SU-DHL-6 (cell line): Measurements from ENCODE around the gene SYT9.

Source experiments
- H2AFZ ChIP-seq: fragments of 200-600 bp; sonication (generic); 2 replicates; pipeline ENCODE4 v1.6.1; 2014; ENCODE audit warnings: low read depth, mild to moderate bottlenecking, moderate library complexity, mixed read lengths, antibody characterized with exemption, low read length; ENCODE audit not compliant: severe bottlenecking
- H3F3A ChIP-seq: fragments of 200-600 bp; shearing (Covaris generic); 2 replicates; pipeline ENCODE4 v1.6.0; 2016; ENCODE audit warnings: antibody characterized with exemption, mild to moderate bottlenecking; ENCODE audit not compliant: insufficient read depth
- H3K27ac ChIP-seq: fragments of 200-600 bp; sonication (generic); 2 replicates; pipeline ENCODE4 v1.5.1; 2016; ENCODE audit warnings: low read depth, mild to moderate bottlenecking, low read length, moderate library complexity, mixed read lengths
- H3K27me3 ChIP-seq: fragments of 200-600 bp; sonication (generic), shearing (Covaris generic); 2 replicates; pipeline ENCODE4 v1.6.0; 2014; ENCODE audit warnings: mild to moderate bottlenecking, low read length
- H3K36me3 ChIP-seq: fragments of 200-600 bp; sonication (generic); 2 replicates; pipeline ENCODE4 v1.6.1; 2014; ENCODE audit warnings: mild to moderate bottlenecking, low read length, mixed read lengths
- H3K4me2 ChIP-seq: fragments of 300-600, 200-600 bp; shearing (Covaris generic), sonication (generic); 2 replicates; pipeline ENCODE4 v1.6.0; 2014; ENCODE audit warnings: low read length, low read depth, mild to moderate bottlenecking; ENCODE audit not compliant: poor library complexity, severe bottlenecking
- H3K4me3 ChIP-seq: fragments of 200-600 bp; sonication (generic); 2 replicates; pipeline ENCODE4 v1.5.1; 2014; ENCODE audit warnings: antibody characterized with exemption, low read length, mild to moderate bottlenecking, mixed read lengths; ENCODE audit not compliant: insufficient read depth, poor library complexity, severe bottlenecking
- H3K79me2 ChIP-seq: fragments of 200-600 bp; sonication (generic); 2 replicates; pipeline ENCODE4 v1.6.1; 2014; ENCODE audit warnings: mild to moderate bottlenecking, low read length, moderate library complexity; ENCODE audit not compliant: insufficient read depth
- H3K9ac ChIP-seq: fragments of 200-600 bp; sonication (generic); 2 replicates; pipeline ENCODE4 v1.7.0; 2014; ENCODE audit warnings: mild to moderate bottlenecking, low read length
- H3K9me2 ChIP-seq: fragments of 200-600 bp; sonication (generic); replicated peaks from 2 replicates; pipeline ENCODE4 v1.6.1; 2014; ENCODE audit warnings: low read length; ENCODE audit not compliant: insufficient read depth
- H3K9me3 ChIP-seq: fragments of 200-600 bp; sonication (generic); 2 replicates; pipeline ENCODE4 v1.6.1; 2014; ENCODE audit warnings: low read length, mixed read lengths; ENCODE audit not compliant: insufficient read depth
- H4K20me1 ChIP-seq: fragments of 200-600 bp; sonication (generic); 2 replicates; pipeline ENCODE4 v1.6.1; 2014; ENCODE audit warnings: low read depth, mild to moderate bottlenecking, antibody characterized with exemption, low read length, moderate library complexity, mixed read lengths
- CTCF ChIP-seq: fragments of 200-600 bp; sonication (generic); IDR thresholded peaks from one replicate; pipeline ENCODE4 v1.5.1; 2017; ENCODE audit warnings: antibody characterized with exemption, mild to moderate bottlenecking, low read length, moderate library complexity; ENCODE audit not compliant: insufficient read depth, poor library complexity, severe bottlenecking
- EZH2phosphoT487 ChIP-seq: fragments of 200-600 bp; sonication (generic), shearing (Covaris generic); conservative IDR thresholded peaks from 2 replicates; pipeline ENCODE4 v1.6.1; 2018; ENCODE audit warnings: mild to moderate bottlenecking, antibody characterized with exemption, low read length, moderate library complexity, mixed read lengths

Gene SYT9

GRCh38 chr11:7442588-7443215, 191.0 kb downstream of the SYT9 start:
- TF ChIP-seq CTCF, result peak; percentile 99
- no peak for TF ChIP-seq EZH2phosphoT487

GRCh38 chr11:7444091-7444981, 192.6 kb downstream of the SYT9 start:
- no peak overlapping the region for H3K9ac ChIP-seq
- H3K4me2 ChIP-seq, result no peak overlapping the region
- TF ChIP-seq CTCF, result no peak
- TF ChIP-seq EZH2phosphoT487, result no peak
- no peak overlapping the region for H2AFZ ChIP-seq
- H3K36me3 ChIP-seq, result no peaks in the 10 kb centered on the region
- no peak overlapping the region for H3K27ac ChIP-seq
- H3K9me2 ChIP-seq, result no peaks in the 10 kb centered on the region
- H3K9me3 ChIP-seq, result no peaks in the 10 kb centered on the region
- H3K4me3 ChIP-seq, result no peak overlapping the region
- no peaks in the 10 kb centered on the region for H3K27me3 ChIP-seq
- H3K79me2 ChIP-seq, result no peaks in the 10 kb centered on the region
- H3F3A ChIP-seq, result no peaks in the 10 kb centered on the region
- no peaks in the 10 kb centered on the region for H4K20me1 ChIP-seq

More at GRCh38 chr11:7442588-7443215, 191.0 kb downstream of the SYT9 start:
- no peaks in the 10 kb centered on the region for H3K79me2 ChIP-seq
- no peaks in the 10 kb centered on the region for H3K27me3 ChIP-seq
- H3K36me3 ChIP-seq, result no peaks in the 10 kb centered on the region
- H3K9me3 ChIP-seq, result no peaks in the 10 kb centered on the region
- no peaks in the 10 kb centered on the region for H3F3A ChIP-seq
- H3K4me3 ChIP-seq, result no peak overlapping the region
- no peak overlapping the region for H3K27ac ChIP-seq
- no peak overlapping the region for H2AFZ ChIP-seq
- no peak overlapping the region for H3K4me2 ChIP-seq
- H4K20me1 ChIP-seq, result no peaks in the 10 kb centered on the region
- H3K9ac ChIP-seq, result no peak overlapping the region
- H3K9me2 ChIP-seq, result no peaks in the 10 kb centered on the region

- Histone ChIP-seq H3K4me2 (no peak overlapping the region), H3K79me2 (no peaks in the 10 kb centered on the region)
- TF ChIP-seq EZH2phosphoT487 (no peak), CTCF (no peak)
Measured at GRCh38 chr11:7445564-7445963, 193.9 kb downstream of the SYT9 start.

More at GRCh38 chr11:7445564-7445963, 193.9 kb downstream of the SYT9 start:
- Histone ChIP-seq H2AFZ (no peak overlapping the region), H3K9me2 (no peaks in the 10 kb centered on the region), H3K9ac (no peak overlapping the region), H4K20me1 (no peaks in the 10 kb centered on the region), H3K36me3 (no peaks in the 10 kb centered on the region), H3K9me3 (no peaks in the 10 kb centered on the region), H3K27ac (no peak overlapping the region), H3F3A (no peaks in the 10 kb centered on the region), H3K27me3 (no peaks in the 10 kb centered on the region), H3K4me3 (no peak overlapping the region)
